ENCODE results near the gene EGFR.

The EGFR gene

GRCh38 chr7:55173671-55174070, 154.9 kb downstream of the EGFR start:
- H3K4me3 ChIP-seq (IDR thresholded peaks at IDR 0.05; ENCODE audit: insufficient read depth, low read depth, low read length): no peak overlapping the region
- H3K4me2 ChIP-seq: no peak overlapping the region
- TF ChIP-seq, protein P1, sequence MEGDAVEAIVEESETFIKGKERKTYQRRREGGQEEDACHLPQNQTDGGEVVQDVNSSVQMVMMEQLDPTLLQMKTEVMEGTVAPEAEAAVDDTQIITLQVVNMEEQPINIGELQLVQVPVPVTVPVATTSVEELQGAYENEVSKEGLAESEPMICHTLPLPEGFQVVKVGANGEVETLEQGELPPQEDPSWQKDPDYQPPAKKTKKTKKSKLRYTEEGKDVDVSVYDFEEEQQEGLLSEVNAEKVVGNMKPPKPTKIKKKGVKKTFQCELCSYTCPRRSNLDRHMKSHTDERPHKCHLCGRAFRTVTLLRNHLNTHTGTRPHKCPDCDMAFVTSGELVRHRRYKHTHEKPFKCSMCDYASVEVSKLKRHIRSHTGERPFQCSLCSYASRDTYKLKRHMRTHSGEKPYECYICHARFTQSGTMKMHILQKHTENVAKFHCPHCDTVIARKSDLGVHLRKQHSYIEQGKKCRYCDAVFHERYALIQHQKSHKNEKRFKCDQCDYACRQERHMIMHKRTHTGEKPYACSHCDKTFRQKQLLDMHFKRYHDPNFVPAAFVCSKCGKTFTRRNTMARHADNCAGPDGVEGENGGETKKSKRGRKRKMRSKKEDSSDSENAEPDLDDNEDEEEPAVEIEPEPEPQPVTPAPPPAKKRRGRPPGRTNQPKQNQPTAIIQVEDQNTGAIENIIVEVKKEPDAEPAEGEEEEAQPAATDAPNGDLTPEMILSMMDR (conservative IDR thresholded peaks at IDR 0.05; ENCODE audit: low read depth, low read length): no peak
- H2AFZ ChIP-seq (ENCODE audit: low read depth): no peak overlapping the region
- H4K20me1 ChIP-seq (ENCODE audit: insufficient read depth): no peaks in the 10 kb centered on the region
- no peaks in the 10 kb centered on the region for H3K79me2 ChIP-seq (ENCODE audit: insufficient read depth, low read depth)
- H3K27me3 ChIP-seq (ENCODE audit: insufficient read depth, low read depth): no peaks in the 10 kb centered on the region
- H3K4me1 ChIP-seq (ENCODE audit: low read depth, poor library complexity, severe bottlenecking): no peaks in the 10 kb centered on the region
- no peak overlapping the region for H3K27ac ChIP-seq
- no peak overlapping the region for H3K9ac ChIP-seq
- H3K36me3 ChIP-seq (ENCODE audit: insufficient read depth): no peaks in the 10 kb centered on the region

- no peaks in the 10 kb centered on the region for H3K4me1 ChIP-seq (ENCODE audit: low read depth, poor library complexity, severe bottlenecking)
- no peak overlapping the region for H2AFZ ChIP-seq (ENCODE audit: low read depth)
- H3K79me2 ChIP-seq (ENCODE audit: insufficient read depth, low read depth): no peaks in the 10 kb centered on the region
- TF ChIP-seq, protein P1 (conservative IDR thresholded peaks at IDR 0.05; ENCODE audit: low read depth, low read length): no peak
- no peaks in the 10 kb centered on the region for H3K36me3 ChIP-seq (ENCODE audit: insufficient read depth)
- H4K20me1 ChIP-seq (ENCODE audit: insufficient read depth): no peaks in the 10 kb centered on the region
- H3K9ac ChIP-seq: no peak overlapping the region
- no peak overlapping the region for H3K4me3 ChIP-seq (IDR thresholded peaks at IDR 0.05; ENCODE audit: insufficient read depth, low read depth, low read length)
- H3K27ac ChIP-seq: no peak overlapping the region
- H3K4me2 ChIP-seq: no peak overlapping the region
- H3K27me3 ChIP-seq (ENCODE audit: insufficient read depth, low read depth): no peaks in the 10 kb centered on the region
Observed at GRCh38 chr7:55174456-55174855, 155.6 kb downstream of the EGFR start.

DNA sequence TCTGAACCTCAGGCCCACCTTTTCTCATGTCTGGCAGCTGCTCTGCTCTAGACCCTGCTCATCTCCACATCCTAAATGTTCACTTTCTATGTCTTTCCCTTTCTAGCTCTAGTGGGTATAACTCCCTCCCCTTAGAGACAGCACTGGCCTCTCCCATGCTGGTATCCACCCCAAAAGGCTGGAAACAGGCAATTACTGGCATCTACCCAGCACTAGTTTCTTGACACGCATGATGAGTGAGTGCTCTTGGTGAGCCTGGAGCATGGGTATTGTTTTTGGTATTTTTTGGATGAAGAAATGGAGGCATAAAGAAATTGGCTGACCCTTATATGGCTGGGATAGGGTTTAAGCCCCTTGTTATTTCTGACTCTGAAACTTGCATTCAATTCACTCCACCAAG, 156.0 kb downstream of the EGFR start:
- H3K4me3 ChIP-seq (IDR thresholded peaks at IDR 0.05; ENCODE audit: insufficient read depth, low read depth, low read length): no peak overlapping the region
- H3K4me1 ChIP-seq (ENCODE audit: low read depth, poor library complexity, severe bottlenecking): no peaks in the 10 kb centered on the region
- TF ChIP-seq, protein P1 (conservative IDR thresholded peaks at IDR 0.05; ENCODE audit: low read depth, low read length): no peak
- H3K27ac ChIP-seq: no peak overlapping the region
- no peak overlapping the region for H2AFZ ChIP-seq (ENCODE audit: low read depth)
- no peaks in the 10 kb centered on the region for H3K79me2 ChIP-seq (ENCODE audit: insufficient read depth, low read depth)
- no peaks in the 10 kb centered on the region for H3K27me3 ChIP-seq (ENCODE audit: insufficient read depth, low read depth)
- no peaks in the 10 kb centered on the region for H4K20me1 ChIP-seq (ENCODE audit: insufficient read depth)
- no peak overlapping the region for H3K4me2 ChIP-seq
- H3K36me3 ChIP-seq (ENCODE audit: insufficient read depth): no peaks in the 10 kb centered on the region
- H3K9ac ChIP-seq: no peak overlapping the region

GRCh38 chr7:55177068-55177530, 158.3 kb downstream of the EGFR start:
- Histone ChIP-seq H2AFZ (ENCODE audit: low read depth) (no peak overlapping the region), H3K79me2 (ENCODE audit: insufficient read depth, low read depth) (no peaks in the 10 kb centered on the region), H3K9ac (no peak overlapping the region), H4K20me1 (ENCODE audit: insufficient read depth) (no peaks in the 10 kb centered on the region), H3K4me2 (no peak overlapping the region), H3K4me3 (IDR thresholded peaks at IDR 0.05; ENCODE audit: insufficient read depth, low read depth, low read length) (no peak overlapping the region), H3K27ac (no peak overlapping the region), H3K4me1 (ENCODE audit: low read depth, poor library complexity, severe bottlenecking) (no peaks in the 10 kb centered on the region), H3K36me3 (ENCODE audit: insufficient read depth) (no peaks in the 10 kb centered on the region), H3K27me3 (ENCODE audit: insufficient read depth, low read depth) (no peaks in the 10 kb centered on the region)
- TF ChIP-seq, protein P1 (conservative IDR thresholded peaks at IDR 0.05; ENCODE audit: low read depth, low read length): no peak

All from KMS-11 (cell line).